Measurements from ENCODE around the gene BRD3OS.
"Not testable (repeated sequence)": the region's sequence is repeated elsewhere in the genome, so short reads cannot be mapped to it uniquely, and the experiment has no call there.

BRD3OS gene

DNA sequence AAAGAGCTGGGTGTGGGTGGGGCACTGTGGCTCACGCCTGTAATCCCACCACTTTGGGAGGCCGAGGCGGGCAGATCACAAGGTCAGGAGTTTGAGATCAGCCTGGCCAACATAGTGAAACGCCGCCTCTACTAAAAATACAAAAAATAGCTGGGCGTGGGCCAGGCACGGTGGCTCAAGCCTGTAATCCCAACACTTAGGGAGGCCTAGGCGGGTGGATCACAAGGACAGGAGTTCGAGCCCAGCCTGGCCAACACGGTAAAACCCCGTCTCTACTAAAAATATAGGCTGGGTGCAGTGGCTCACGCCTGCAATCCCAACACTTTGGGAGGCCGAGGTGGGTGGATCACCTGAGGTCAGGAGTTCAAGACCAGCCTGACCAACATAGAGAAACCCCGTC is 36.5 kb upstream of the BRD3OS start:
- not testable (repeated sequence) for H3K27ac ChIP-seq (ENCODE audit: low read depth in 2 of 2, low read length in 2 of 2); H3K9ac ChIP-seq (ENCODE audit: low read depth in 1 of 2, low read length in 2 of 2); H3K4me3 ChIP-seq (ENCODE audit: low read length in 2 of 2); H3K9me3 ChIP-seq (ENCODE audit: control insufficient read depth in 2 of 2, low read length in 2 of 2); H3K27me3 ChIP-seq (ENCODE audit: control insufficient read depth in 2 of 2, insufficient read depth in 2 of 2, low read length in 2 of 2); H3K36me3 ChIP-seq (ENCODE audit: control insufficient read depth in 2 of 2, insufficient read depth in 2 of 2, low read length in 2 of 2)
- H3K4me1 ChIP-seq (ENCODE audit: control insufficient read depth in 2 of 2, insufficient read depth in 2 of 2, low read length in 2 of 2): peaks cover 18 to 26% of the 10 kb centered on the region in 2 donors

GRCh38 chr9:133989625-133990365 is 35.5 kb upstream of the BRD3OS start:
- H3K4me1 ChIP-seq (ENCODE audit: control insufficient read depth in 2 of 2, insufficient read depth in 2 of 2, low read length in 2 of 2): peaks cover 24 to 31% of the 10 kb centered on the region in 2 donors
- H3K9ac ChIP-seq (ENCODE audit: low read depth in 1 of 2, low read length in 2 of 2): peak overlapping the region in 1 of 2 donors; percentile 24
- no peaks in the 10 kb centered on the region for H3K36me3 ChIP-seq (ENCODE audit: control insufficient read depth in 2 of 2, insufficient read depth in 2 of 2, low read length in 2 of 2)
- H3K9me3 ChIP-seq (ENCODE audit: control insufficient read depth in 2 of 2, low read length in 2 of 2): no peaks in the 10 kb centered on the region
- H3K27ac ChIP-seq (ENCODE audit: low read depth in 2 of 2, low read length in 2 of 2): no peak overlapping the region
- peak overlapping the region in 1 of 2 donors; percentile 5 for H3K4me3 ChIP-seq (ENCODE audit: low read length in 2 of 2)
- no peaks in the 10 kb centered on the region for H3K27me3 ChIP-seq (ENCODE audit: control insufficient read depth in 2 of 2, insufficient read depth in 2 of 2, low read length in 2 of 2)

DNA sequence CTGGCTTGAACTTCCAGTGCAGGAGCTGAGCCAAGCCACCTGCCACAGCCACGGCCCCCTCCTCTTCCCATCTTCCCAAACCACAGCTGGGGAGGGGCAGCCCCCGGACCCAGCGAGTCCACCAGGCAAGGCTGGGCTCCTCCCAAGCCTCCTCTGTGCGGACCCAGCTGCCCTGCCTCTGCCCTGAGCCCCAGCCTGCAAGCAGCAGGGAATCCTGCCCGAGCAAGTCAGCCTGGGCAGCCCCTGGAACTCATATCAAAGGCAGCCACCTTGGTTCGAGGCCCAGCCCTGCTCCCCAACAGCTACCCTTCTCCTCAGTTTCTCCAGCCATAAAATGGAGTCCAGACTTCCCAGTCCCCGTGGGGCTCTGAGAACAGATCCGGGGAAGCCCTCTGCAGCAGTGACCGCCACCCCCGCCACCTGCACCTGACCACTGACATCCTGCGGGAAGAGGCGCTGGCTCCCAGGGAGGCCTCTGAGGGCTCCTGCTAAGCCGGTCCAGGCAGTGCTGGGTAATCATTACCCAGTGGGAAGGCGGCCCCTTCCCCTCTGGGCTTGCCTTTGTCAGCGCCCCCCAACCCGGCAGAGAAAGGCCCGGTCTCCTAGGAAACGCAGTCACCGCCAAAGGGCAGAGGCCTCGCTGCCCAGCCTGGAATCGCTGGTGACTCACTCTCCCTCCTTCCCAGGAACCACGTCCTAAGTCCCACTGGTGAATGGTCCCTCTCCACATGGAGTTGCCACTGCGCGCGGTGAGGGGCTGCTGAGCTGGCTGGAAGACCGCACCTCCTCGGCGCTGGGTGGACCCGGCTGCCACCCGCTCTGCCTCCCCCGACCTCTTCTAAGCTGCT is 34.7 kb upstream of the BRD3OS start:
- peak overlapping the region; percentile 76 to 84 for H3K4me3 ChIP-seq (ENCODE audit: low read length in 2 of 2)
- peak overlapping the region; percentile 56 to 72 for H3K9ac ChIP-seq (ENCODE audit: low read depth in 1 of 2, low read length in 2 of 2)
- no peaks in the 10 kb centered on the region for H3K36me3 ChIP-seq (ENCODE audit: control insufficient read depth in 2 of 2, insufficient read depth in 2 of 2, low read length in 2 of 2)
- H3K27me3 ChIP-seq (ENCODE audit: control insufficient read depth in 2 of 2, insufficient read depth in 2 of 2, low read length in 2 of 2): no peaks in the 10 kb centered on the region
- peak overlapping the region; percentile 70 to 93 for H3K27ac ChIP-seq (ENCODE audit: low read depth in 2 of 2, low read length in 2 of 2)
- H3K4me1 ChIP-seq (ENCODE audit: control insufficient read depth in 2 of 2, insufficient read depth in 2 of 2, low read length in 2 of 2): peaks cover 24 to 31% of the 10 kb centered on the region in 2 donors
- no peaks in the 10 kb centered on the region for H3K9me3 ChIP-seq (ENCODE audit: control insufficient read depth in 2 of 2, low read length in 2 of 2)

GRCh38 chr9:133991214-133991921 is 33.9 kb upstream of the BRD3OS start:
- Histone ChIP-seq H3K9ac (ENCODE audit: low read depth in 1 of 2, low read length in 2 of 2) (peak overlapping the region; percentile 56 to 72), H3K36me3 (ENCODE audit: control insufficient read depth in 2 of 2, insufficient read depth in 2 of 2, low read length in 2 of 2) (no peaks in the 10 kb centered on the region), H3K27me3 (ENCODE audit: control insufficient read depth in 2 of 2, insufficient read depth in 2 of 2, low read length in 2 of 2) (no peaks in the 10 kb centered on the region), H3K27ac (ENCODE audit: low read depth in 2 of 2, low read length in 2 of 2) (peak overlapping the region; percentile 70 to 93), H3K4me3 (ENCODE audit: low read length in 2 of 2) (peak overlapping the region; percentile 76 to 84), H3K9me3 (ENCODE audit: control insufficient read depth in 2 of 2, low read length in 2 of 2) (no peaks in the 10 kb centered on the region), H3K4me1 (ENCODE audit: control insufficient read depth in 2 of 2, insufficient read depth in 2 of 2, low read length in 2 of 2) (peaks cover 24 to 31% of the 10 kb centered on the region in 2 donors)

DNA sequence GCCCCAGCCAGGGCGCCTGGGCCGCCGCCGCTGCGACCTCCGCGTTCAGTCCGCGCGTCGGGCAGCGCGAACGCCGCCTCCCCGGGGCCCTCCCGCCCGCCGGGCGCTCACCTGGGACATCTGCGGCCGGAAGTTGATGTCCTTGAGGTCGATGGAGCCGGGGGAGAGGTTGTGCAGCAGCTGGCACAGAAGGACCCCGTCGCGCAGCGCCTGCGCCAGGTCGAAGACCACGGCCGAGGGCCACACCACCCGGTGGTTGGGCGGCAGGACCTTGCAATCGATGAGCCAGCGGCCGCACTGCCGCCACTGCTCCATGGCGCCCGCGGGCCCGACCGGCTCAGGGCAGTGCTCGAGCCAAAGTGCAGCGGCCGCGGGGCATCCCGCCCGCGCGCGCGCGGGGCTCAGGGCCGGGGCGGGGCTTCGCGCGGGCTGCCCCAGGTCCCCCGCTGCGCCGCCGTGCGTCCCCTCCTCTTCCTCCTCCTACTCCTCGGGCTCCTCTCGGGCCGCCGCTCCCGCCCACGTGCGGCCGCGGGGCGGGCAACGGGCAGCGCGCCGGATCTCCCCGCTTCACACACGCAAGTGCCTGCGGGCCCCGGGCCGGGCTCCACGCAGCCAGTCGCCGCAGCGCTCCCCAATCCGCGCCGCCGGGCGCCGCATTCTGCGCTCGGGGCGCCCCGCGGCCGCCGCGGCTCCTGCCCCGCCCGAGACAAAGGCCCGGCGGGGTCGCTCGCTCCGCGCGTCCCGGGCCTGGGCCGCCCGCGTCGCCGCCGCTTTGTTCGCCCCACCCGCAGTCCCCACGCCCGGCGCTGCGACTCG is 33.1 kb upstream of the BRD3OS start, which contains the start of gene VAV2:
Gene VAV2, minus strand, starts transcription at position 361 of the 816 bp plus-strand sequence. Its CDS starts 46 bp downstream, at position 315.
- H3K27me3 ChIP-seq (ENCODE audit: control insufficient read depth in 2 of 2, insufficient read depth in 2 of 2, low read length in 2 of 2): peaks cover 0 to 3% of the 10 kb centered on the region in 2 donors
- peak within 1 kb of the TSS; percentile 78 to 84 for H3K4me3 ChIP-seq (ENCODE audit: low read length in 2 of 2)
- H3K36me3 ChIP-seq (ENCODE audit: control insufficient read depth in 2 of 2, insufficient read depth in 2 of 2, low read length in 2 of 2): no peaks in the 10 kb centered on the region
- peaks cover 24 to 31% of the 10 kb centered on the region in 2 donors for H3K4me1 ChIP-seq (ENCODE audit: control insufficient read depth in 2 of 2, insufficient read depth in 2 of 2, low read length in 2 of 2)
- H3K9ac ChIP-seq (ENCODE audit: low read depth in 1 of 2, low read length in 2 of 2): peak within 1 kb of the TSS; percentile 88 to 94
- H3K9me3 ChIP-seq (ENCODE audit: control insufficient read depth in 2 of 2, low read length in 2 of 2): no peaks in the 10 kb centered on the region
- H3K27ac ChIP-seq (ENCODE audit: low read depth in 2 of 2, low read length in 2 of 2): peak within 1 kb of the TSS; percentile 91 to 93

- Histone ChIP-seq H3K36me3 (ENCODE audit: control insufficient read depth in 2 of 2, insufficient read depth in 2 of 2, low read length in 2 of 2) (no peaks in the 10 kb centered on the region), H3K4me3 (ENCODE audit: low read length in 2 of 2) (peak overlapping the region; percentile 78 to 84), H3K27me3 (ENCODE audit: control insufficient read depth in 2 of 2, insufficient read depth in 2 of 2, low read length in 2 of 2) (peaks cover 0 to 3% of the 10 kb centered on the region in 2 donors), H3K9ac (ENCODE audit: low read depth in 1 of 2, low read length in 2 of 2) (peak overlapping the region; percentile 88 to 94), H3K4me1 (ENCODE audit: control insufficient read depth in 2 of 2, insufficient read depth in 2 of 2, low read length in 2 of 2) (peaks cover 24 to 31% of the 10 kb centered on the region in 2 donors), H3K9me3 (ENCODE audit: control insufficient read depth in 2 of 2, low read length in 2 of 2) (no peaks in the 10 kb centered on the region), H3K27ac (ENCODE audit: low read depth in 2 of 2, low read length in 2 of 2) (peak overlapping the region; percentile 91 to 93)
Observed at GRCh38 chr9:133992780-133993634, 32.3 kb upstream of the BRD3OS start.

DNA sequence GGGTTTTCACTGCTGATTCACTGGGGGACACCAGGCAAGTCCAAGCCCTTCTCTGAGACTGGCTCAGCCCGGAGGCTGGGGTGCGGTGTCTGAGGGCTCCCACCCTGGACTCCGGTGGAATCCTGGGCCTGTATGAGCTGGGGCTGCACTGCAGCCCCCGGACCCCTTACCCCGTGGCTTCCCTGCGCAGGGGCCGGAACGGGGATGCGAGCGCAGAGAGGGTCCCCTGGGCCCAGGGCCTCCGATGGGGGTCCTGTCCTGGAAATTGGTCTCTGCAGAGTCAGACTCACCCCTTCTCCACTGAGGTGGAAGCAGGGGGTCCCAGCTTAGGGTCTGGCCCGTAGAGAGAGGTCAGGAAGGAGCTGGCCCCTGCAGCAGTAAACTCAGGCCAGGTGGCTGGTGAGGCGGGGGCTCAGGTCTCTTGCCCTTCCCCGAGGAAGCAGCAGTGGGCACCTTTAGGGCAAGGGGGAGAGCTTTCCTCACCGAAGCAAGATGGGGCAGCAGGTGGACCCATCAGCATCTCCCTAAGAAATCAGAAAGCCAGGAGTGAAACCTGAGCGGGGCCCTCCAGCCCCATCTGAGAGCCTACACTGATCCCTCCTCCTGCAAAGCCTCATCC is 31.5 kb upstream of the BRD3OS start:
- Histone ChIP-seq H3K4me3 (ENCODE audit: low read length in 2 of 2) (peak overlapping the region; percentile 78 to 84), H3K36me3 (ENCODE audit: control insufficient read depth in 2 of 2, insufficient read depth in 2 of 2, low read length in 2 of 2) (no peaks in the 10 kb centered on the region), H3K27me3 (ENCODE audit: control insufficient read depth in 2 of 2, insufficient read depth in 2 of 2, low read length in 2 of 2) (peaks cover 0 to 3% of the 10 kb centered on the region in 2 donors), H3K9me3 (ENCODE audit: control insufficient read depth in 2 of 2, low read length in 2 of 2) (no peaks in the 10 kb centered on the region), H3K27ac (ENCODE audit: low read depth in 2 of 2, low read length in 2 of 2) (peak overlapping the region in 1 of 2 donors; percentile 93), H3K4me1 (ENCODE audit: control insufficient read depth in 2 of 2, insufficient read depth in 2 of 2, low read length in 2 of 2) (peaks cover 24 to 31% of the 10 kb centered on the region in 2 donors), H3K9ac (ENCODE audit: low read depth in 1 of 2, low read length in 2 of 2) (peak overlapping the region; percentile 53 to 88)

DNA sequence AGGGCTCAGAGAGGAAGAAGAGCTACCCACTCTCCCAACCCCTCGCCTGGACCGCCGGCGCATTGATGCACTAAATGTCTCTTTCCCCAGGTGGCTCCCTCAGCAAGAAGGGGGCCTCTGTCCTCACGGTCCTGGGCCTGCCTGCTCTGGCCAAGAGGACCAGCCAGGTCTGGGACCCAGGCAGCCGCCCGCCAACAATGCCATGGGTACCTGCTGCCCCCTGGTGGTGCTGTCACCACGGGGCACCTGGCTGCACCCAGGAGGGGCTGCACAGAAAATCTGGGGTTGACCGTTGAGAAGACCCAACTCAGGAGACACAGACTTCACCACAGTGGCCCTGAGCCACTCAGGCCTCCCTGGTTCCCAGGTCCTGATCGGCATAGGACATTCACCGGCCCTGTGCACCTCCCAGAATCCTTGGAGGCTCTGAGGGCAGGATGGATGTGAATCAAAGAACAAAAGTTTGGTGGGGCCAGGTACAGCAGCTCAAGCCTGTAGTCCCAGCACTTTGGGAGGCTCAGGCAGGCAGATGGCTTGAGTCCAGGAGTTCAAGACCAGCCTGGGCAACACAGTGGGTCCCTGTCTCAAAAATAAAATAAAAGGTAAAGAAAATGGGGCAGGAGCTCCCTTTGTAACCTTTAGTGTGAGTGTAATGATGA is 30.8 kb upstream of the BRD3OS start:
- Histone ChIP-seq H3K9ac (ENCODE audit: low read depth in 1 of 2, low read length in 2 of 2) (no peak overlapping the region), H3K4me3 (ENCODE audit: low read length in 2 of 2) (peak overlapping the region in 1 of 2 donors; percentile 16)

More for the DNA sequence above, 30.8 kb upstream of the BRD3OS start:
- H3K27ac ChIP-seq (ENCODE audit: low read depth in 2 of 2, low read length in 2 of 2): no peak overlapping the region
- peaks cover 0 to 3% of the 10 kb centered on the region in 2 donors for H3K27me3 ChIP-seq (ENCODE audit: control insufficient read depth in 2 of 2, insufficient read depth in 2 of 2, low read length in 2 of 2)
- H3K36me3 ChIP-seq (ENCODE audit: control insufficient read depth in 2 of 2, insufficient read depth in 2 of 2, low read length in 2 of 2): no peaks in the 10 kb centered on the region
- H3K4me1 ChIP-seq (ENCODE audit: control insufficient read depth in 2 of 2, insufficient read depth in 2 of 2, low read length in 2 of 2): peaks cover 24 to 31% of the 10 kb centered on the region in 2 donors
- no peaks in the 10 kb centered on the region for H3K9me3 ChIP-seq (ENCODE audit: control insufficient read depth in 2 of 2, low read length in 2 of 2)

All from mucosa of rectum (tissue), 2 donors.